ENCODE data around the gene CCDC13.

DNA sequence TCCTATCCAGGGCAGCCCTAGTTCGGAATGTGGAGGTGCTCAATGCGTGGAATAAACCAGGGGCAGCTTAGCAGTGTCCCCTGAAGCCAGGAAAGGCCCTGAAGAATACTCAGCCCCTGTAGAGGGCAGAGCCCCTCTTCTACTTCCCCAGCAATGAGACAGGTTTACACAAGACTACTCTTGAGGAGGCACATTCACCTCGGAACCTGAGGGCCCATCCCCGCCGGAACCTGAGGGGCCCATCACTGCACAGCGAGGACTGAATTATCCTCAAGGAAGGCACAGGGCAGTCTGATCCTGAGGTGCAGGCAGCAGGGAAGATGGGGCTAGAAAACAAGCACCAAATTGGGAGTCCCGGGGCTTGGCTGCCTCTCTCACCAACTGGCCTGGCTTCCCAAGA, 22.2 kb downstream of the CCDC13 start:
- no peak for TF ChIP-seq POLR2A (IDR thresholded peaks at IDR 0.05)
- TF ChIP-seq, protein P1, sequence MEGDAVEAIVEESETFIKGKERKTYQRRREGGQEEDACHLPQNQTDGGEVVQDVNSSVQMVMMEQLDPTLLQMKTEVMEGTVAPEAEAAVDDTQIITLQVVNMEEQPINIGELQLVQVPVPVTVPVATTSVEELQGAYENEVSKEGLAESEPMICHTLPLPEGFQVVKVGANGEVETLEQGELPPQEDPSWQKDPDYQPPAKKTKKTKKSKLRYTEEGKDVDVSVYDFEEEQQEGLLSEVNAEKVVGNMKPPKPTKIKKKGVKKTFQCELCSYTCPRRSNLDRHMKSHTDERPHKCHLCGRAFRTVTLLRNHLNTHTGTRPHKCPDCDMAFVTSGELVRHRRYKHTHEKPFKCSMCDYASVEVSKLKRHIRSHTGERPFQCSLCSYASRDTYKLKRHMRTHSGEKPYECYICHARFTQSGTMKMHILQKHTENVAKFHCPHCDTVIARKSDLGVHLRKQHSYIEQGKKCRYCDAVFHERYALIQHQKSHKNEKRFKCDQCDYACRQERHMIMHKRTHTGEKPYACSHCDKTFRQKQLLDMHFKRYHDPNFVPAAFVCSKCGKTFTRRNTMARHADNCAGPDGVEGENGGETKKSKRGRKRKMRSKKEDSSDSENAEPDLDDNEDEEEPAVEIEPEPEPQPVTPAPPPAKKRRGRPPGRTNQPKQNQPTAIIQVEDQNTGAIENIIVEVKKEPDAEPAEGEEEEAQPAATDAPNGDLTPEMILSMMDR (IDR thresholded peaks at IDR 0.05) = no peak
